ENCODE measurements around the gene SZT2.
A peak's percentile ranks its signal among the peaks of the same experiment; 100 is the strongest.

DNA sequence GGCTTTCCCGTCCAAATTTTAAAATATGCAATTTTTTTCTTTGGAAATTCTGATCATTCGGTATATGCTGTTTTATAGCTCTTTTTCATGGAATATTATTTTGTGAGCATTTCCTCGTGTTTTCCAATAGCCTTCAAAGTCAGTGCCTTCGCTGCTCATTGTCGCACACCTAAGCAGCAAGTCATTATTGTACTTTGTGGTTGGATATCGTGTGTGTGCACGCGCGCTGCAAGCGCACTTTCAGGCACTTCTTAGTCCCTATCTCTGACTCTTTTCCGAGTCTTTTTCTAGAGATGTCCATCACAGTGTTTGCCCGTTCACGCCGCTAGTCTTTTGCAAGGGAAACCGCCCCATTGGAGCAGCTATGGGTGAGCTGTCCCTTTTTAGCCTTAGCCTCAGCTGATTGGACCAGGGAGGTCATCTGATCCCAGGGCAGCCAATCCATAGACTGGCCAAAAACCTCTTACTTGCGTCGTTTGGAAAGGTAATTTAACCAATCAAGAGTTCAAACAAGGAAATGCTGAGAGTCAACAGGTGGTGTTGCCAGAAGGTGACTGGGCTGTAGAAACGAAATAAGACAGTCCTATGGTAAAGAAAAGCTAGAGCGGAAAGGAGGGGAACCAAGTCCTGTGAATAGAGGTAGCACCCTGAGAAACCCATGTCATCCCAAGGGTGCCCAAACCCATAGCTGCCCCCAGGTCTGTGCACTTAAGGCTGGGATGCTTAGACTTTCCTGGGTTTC, 64.7 kb downstream of the SZT2 start:
- TF ChIP-seq CTCF (conservative IDR thresholded peaks at IDR 0.05 in 1 of 2, IDR thresholded peaks at IDR 0.05 in 1 of 2; ENCODE audit: extremely low read depth in 1 of 2, insufficient read depth in 1 of 2, low read depth in 1 of 2, low read length in 2 of 2) (peak in 1 of 2 donors; percentile 2), EZH2 (IDR thresholded peaks at IDR 0.05; ENCODE audit: borderline replicate concordance, low read length) (no peak)

All from mammary epithelial cell (primary cell).